HT-29 (cell line): ENCODE measurements around the gene MTA3. TPM values are rescaled to one million over a fixed set of nuclear protein-coding genes. Genes with fewer than 3 reads are reported as not detected.

Source experiments
- DNase-seq: peaks from one replicate; pipeline ENCODE4 v3.0.0-alpha.2; 2015; ENCODE audit warnings: low spot score
- total RNA-seq: library from RNA; depleted of rRNA; stranded (reverse); fragments of >200 nt; shearing (Covaris generic); gene quantifications from 2 replicates; pipeline ENCODE4 v1.2.3, GENCODE V29; 2014

MTA3 gene
- total RNA-seq, 1 experiment from 2014 or later, result 18.4 TPM

DNA sequence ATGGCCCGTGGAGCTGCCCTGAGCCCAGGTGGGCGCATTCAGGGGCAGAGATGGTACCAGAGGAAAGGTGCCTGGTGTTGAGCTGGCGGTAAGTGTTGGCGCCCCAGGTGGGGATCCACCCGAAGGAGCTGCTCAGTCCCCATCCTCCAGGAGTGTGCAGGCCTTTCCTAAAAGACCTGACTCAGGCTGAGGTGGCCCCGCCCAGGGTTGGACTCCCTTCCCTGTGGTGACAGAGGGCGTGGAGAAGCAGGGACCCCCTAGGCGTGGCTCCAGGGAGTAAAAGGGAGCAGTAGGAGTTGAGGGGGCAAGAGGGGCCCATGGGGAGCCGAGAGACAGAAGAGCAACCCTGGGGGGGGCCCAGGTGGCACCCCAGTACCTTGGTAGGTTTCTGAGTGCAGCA is 193.1 kb downstream of the MTA3 start:
- DNase-seq, result no peak

DNA sequence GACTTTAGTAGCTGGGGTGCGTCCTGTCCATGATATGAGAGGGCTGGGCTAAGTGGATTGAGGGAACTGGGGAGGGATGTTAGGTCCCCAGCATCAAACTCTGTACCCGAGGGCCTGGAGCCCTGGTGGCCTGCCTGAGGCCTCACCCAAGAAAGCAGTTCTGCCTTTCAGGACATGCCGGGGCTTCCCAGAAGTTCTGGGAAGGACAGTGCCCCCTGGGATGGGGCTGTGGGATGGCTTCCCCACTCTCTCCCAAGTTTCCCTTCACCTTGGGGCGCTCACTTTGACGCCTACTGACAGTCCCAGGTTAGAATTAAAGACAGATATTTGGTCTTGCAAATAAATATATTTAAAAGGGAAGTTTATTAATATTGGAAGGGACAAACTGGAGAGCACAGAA is 193.7 kb downstream of the MTA3 start:
- no peak for DNase-seq

DNA sequence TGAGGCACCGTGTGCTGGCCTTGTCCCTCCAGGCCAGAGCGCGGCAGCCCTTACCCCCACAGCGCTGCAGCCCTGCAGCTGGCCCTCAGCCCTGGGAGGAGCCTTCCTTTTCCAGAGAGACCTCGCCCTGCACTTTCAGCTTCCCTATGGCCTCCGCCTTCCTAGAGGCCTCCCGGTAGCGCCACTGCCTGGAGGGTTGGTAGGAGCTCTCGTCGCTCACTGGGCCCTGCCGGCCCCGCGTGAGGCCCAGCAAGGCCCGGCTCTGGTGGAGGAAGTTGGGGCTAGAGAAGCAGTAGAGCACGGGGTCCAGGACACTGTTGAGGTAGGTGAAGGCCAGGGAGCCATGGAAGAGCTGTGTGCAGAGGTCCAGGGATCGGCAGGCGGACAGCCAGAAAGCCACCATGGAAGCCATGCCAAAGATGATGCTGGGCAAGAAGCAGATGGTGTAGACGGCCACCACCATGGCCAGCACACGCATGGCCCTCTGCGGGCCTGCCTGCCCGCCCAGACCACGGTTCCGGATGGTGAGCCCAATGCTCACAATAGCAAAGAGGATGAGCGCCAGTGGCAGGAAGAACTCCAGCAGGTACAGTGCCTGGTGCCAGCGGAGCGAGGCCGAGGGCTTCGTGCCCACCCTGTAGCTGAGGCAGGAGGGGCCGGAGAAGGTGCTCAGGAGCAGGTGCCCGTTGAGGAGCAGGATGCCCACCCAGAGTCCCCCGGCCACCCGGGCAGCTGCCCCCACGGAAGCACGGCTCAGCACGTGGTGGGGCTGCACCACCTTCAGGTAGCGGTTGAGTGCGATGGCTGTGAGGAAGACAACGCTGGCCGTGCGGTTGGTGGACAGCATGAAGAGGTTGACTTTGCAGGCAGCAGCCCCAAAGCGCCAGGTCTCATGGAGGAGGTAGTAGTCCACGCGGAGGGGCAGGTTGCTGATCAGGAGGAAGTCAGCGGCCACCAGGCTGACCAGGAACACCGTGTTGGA is 194.7 kb downstream of the MTA3 start:
- no peak for DNase-seq

GRCh38 chr2:42764096-42764495 is 195.7 kb downstream of the MTA3 start, which contains the start of gene OXER1:
Gene OXER1, minus strand, starts transcription at chr2:42764135. Its CDS starts 73 bp downstream, at chr2:42764062.
- DNase-seq, result no peak

DNA sequence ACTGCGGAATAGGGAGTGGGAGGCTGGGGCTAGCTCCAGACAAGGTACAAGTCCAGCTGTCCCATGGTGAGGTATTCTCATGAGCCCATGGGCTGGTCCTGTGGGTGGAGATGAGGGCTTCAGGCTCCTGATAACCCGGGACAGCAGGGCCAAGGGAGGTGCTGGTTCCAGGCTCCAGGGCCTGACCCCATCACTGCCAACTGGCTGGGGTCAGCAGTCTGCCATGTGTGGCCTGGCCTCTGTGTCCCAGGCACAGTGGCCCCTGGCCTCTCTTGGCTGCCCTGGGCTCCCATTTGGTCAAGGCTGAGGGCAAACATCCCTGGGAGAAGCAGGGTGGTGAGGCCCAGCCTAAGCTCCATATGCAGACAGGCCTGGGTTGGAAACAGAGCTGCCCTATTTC is 196.5 kb downstream of the MTA3 start:
- no peak for DNase-seq

GRCh38 chr2:42765686-42766085 is 197.3 kb downstream of the MTA3 start:
- DNase-seq, result no peak

DNA sequence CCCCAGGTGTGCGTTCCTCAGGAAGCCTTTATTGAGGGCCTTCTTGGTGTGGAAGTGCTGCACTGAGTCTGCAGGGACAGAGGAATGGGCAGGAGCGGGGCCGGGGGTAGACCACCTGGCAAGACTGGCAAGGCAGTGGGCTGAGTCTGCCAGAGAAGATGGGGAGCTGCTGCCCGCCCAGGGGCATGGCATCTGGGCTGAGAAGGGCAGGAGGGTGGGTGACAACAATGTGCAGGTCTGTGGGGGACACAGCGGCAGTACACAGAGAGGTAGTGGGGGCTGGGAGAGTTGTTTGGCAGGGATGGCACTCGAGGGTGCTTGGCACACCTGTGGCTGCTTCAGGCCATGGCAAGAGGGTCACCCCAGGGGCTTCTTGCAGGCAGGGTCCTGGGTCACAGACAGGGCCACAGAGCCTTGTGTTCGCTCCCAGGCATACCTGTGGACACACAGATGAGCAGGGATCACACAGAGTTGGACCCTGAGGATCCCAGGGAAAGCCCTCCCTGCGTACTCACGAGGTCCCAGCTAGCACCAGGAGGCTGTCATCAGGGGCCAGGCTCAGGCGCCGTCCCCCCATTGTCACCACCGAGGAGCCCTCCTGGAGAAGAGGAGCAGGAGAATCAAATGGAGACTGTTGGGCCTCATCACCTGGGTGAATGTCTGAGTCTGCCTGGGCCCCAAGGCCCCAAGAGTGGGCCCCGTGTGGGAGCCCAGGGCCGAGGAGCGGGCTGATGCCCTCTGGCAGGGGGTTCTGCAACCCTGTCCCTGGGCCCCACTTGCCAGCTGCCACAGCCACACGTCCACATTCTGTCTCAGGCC is 198.9 kb downstream of the MTA3 start:
- DNase-seq, result no peak

- DNase-seq, result no peak
Measured at GRCh38 chr2:42767899-42768705, 199.7 kb downstream of the MTA3 start.

- no peak for DNase-seq
Measured at GRCh38 chr2:42768706-42769256, 200.3 kb downstream of the MTA3 start.

DNA sequence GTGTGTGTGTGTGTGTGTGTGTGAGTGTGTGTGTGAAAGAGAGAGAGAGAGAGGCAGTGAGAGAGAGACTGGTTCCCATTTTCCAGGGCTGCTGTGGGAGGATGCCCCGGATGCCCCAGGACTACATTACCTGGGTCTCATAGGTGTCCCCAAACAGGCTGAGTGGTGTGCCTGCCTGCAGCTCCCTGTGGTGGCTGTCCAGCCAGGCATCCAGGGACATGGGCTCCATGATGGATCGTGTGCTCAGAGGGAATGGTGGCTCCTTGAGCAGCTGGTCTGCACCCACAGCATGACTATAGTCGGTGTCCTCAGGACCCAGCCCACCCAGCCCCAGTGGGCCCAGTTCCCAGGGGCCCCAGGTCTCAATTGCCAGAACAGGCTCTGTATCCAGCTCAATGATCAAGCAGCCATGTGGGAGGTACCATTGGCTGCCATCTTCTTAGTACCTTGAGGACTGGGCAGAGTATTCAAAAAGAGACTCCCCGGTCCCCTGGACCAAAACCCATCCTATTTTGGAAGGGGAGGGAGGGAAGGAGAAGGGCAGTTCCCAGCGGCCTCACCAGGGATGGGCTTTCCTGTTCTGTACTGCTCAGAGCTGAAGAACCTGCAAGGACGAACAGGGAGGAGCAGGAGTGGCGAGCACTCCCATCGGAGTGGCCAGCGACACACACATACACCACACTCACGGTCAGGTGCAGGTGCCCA is 201.3 kb downstream of the MTA3 start:
- no peak for DNase-seq

DNA sequence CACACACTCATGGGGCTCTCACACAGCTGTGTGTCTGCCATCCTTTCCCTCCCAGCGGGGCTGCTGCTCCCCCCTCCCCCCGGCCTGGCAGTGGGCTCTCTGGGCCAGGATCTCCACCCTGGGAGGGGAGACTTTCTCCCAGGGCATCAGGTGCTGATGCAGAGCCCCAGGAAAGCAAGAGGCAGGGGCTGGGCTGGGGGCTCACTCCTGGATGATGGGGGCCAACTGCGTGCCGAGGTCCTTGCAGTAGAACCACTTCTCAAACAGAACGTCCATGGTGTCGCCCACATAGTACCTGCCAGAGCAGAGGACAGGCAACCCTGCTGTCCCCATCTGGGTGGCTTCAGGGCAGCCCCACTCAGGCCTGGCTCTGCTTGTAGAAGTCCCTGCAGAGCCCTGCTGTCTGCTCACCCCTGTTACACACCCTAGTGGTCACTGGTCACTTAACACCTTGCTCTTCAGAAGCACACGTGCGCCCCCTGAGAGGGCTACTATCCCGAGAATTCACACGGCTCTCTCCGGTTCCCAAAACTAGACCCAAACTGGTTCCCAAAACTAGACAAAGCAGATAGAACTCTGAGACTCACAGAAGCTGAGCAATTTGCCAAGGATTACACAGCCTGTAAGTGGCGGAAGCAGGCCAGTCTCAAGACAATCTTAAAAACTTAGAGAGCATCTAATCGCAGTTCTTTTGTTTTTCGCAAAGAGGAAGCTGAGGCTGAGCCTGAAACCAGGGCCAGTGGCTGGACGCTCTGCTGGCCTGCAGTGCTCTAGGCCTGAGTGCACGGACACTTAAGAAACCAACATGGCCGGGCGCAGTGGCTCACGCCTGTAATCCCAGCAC is 202.1 kb downstream of the MTA3 start:
- peak; percentile 59 for DNase-seq

DNA sequence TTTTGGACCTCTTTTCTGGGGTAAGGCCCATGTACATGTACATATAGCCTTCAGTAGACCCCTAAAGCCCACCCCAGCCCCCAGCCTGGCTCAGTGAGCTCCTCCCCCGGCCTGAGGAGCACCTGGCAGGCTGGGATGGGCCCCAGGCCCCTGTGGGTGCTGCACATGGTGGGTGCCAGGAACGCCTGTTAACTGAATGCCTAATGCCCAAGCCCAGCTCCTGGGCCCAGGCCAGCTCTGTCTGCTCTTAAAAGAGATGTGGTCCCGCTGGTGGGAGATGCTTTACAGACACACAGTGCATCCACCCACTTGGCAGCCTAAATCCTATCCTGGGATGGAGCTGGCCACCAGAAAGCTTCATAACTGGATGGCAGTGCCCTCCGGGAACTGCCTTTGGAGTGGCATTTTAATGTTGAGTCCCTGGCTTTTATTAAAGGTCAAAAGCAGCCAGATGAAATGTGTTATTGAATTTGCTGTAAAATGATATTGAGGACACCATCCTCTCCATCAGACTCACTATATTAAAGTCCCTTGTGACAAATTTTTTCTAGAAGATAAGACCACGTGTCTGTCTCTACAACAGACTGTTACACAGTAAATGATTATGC is 203.2 kb downstream of the MTA3 start:
- no peak for DNase-seq

- DNase-seq, result no peak
Measured at GRCh38 chr2:42775186-42775585, 206.8 kb downstream of the MTA3 start.

GRCh38 chr2:42775810-42776209 is 207.4 kb downstream of the MTA3 start:
- no peak for DNase-seq

DNA sequence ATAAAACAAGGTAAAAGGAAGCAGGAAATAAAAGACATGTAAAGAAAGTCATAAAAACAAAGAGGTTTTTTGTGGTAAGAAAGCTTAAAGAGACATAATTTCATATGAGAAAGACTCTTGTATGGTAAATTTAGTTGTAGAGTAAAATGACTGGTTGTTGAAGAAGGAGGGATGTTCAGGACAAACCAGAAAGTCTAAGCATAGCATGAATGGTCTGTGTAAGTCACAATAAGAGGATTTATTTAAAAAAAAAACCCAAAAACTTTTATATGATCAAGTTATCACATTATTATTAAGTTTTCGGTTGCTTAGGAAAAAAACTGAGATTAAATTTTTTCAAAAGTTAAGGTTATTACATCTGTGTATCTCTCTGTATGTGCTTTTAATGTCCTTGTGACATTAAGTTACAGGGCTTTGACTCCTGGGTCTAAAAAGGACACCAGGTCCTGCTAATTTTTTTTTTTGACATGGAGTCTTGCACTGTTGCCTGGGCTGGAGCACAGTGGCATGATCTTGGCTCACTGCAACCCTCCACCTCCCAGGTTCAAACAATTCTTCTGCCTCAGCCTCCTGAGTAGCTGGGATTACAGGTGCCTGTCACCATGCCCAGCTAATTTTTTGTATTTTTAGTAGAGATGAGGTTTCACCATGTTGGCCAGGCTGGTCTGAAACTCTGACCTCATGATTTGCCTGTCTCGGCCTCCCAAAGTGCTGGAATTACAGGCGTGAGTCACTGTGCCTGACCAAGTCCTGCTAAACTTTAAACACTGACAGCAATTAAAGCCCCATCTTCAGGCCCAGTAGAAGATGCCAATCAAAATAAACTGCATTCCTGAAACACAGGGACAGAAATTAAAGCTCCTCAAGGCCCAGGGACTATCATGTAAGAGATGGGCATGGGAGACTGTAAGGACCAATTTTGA is 209.7 kb downstream of the MTA3 start:
- no peak for DNase-seq

- DNase-seq, result no peak
Measured at GRCh38 chr2:42781181-42781580, 212.7 kb downstream of the MTA3 start.

- no peak for DNase-seq
Measured at GRCh38 chr2:42783511-42783910, 215.1 kb downstream of the MTA3 start.
